Tibial nerve (tissue), 4 donors: ENCODE data around the gene EMD. TPM values are rescaled to one million over a fixed set of nuclear protein-coding genes. Genes with fewer than 3 reads are reported as not detected.
"Not testable (repeated sequence)": the region's sequence is repeated elsewhere in the genome, so short reads cannot be mapped to it uniquely, and the experiment has no call there.

Source experiments
- DNase-seq, 2 donors: peaks; one replicate each; pipeline ENCODE4 v3.0.0-alpha.2; 2019; ENCODE audit warnings: low spot score in 2 of 2
- H3K27ac ChIP-seq, 4 donors: fragments of 200-600 bp; sonication (generic) in 3 of 4; one replicate each; pipeline ENCODE4 v1.5.1; 2017 to 2019; ENCODE audit warnings: mild to moderate bottlenecking in 1 of 4
- H3K27me3 ChIP-seq, 2 donors: fragments of 200-600 bp; sonication (generic) in 1 of 2; one replicate each; pipeline versions ENCODE4 v1.5.1 to v1.6.0; 2017 to 2019
- H3K36me3 ChIP-seq, 3 donors: fragments of 200-600 bp; sonication (generic); one replicate each; pipeline ENCODE4 v1.5.1; 2018 to 2019
- H3K4me1 ChIP-seq, 4 donors: fragments of 200-600 bp; sonication (generic) in 3 of 4; one replicate each; pipeline ENCODE4 v1.5.1; 2017 to 2019
- H3K4me3 ChIP-seq, 4 donors: fragments of 200-600 bp; sonication (generic) in 3 of 4; one replicate each; pipeline ENCODE4 v1.5.1; 2017 to 2019; ENCODE audit warnings: mild to moderate bottlenecking in 1 of 4, moderate library complexity in 1 of 4
- H3K9me3 ChIP-seq, 4 donors: fragments of 200-600 bp; sonication (generic) in 3 of 4; one replicate each; pipeline ENCODE4 v1.5.1; 2017 to 2019
- CTCF ChIP-seq, 5 experiments: fragments of 200-600 bp in 3 of 5; fragments of 450-650 bp in 2 of 5; sonication (generic) in 3 of 5; IDR thresholded peaks; one replicate each; pipeline ENCODE4 v1.5.1; 2016 to 2019; ENCODE audit warnings: antibody characterized with exemption in 5 of 5, mild to moderate bottlenecking in 3 of 5, moderate library complexity in 2 of 5
- EP300 ChIP-seq, 2 donors: sonication (generic); formaldehyde crosslinking; IDR thresholded peaks; one replicate each; pipeline ENCODE4 v1.6.1; 2017; ENCODE audit warnings: antibody characterized with exemption in 2 of 2, mild to moderate bottlenecking in 1 of 2
- POLR2A ChIP-seq, 2 donors: fragments of 450-650 bp; IDR thresholded peaks; one replicate each; pipeline ENCODE4 v1.6.1; 2017; ENCODE audit warnings: antibody characterized with exemption in 2 of 2, mild to moderate bottlenecking in 2 of 2, moderate library complexity in 2 of 2
- WGBS, 2 donors: methylation state at CpG; one replicate each; pipeline ENCODE4 v1.1.5; 2018; 5-methylcytosine and 5-hydroxymethylcytosine counted together
- total RNA-seq, 4 donors: library from RNA; depleted of rRNA; stranded (reverse); fragments of >200 nt; gene quantifications; one replicate each; pipeline ENCODE4 v1.1.0, GENCODE V29; 2016

The EMD gene
- total RNA-seq, result 10 to 100 TPM; 38.0 to 72.6 (median 46.7) TPM

DNA sequence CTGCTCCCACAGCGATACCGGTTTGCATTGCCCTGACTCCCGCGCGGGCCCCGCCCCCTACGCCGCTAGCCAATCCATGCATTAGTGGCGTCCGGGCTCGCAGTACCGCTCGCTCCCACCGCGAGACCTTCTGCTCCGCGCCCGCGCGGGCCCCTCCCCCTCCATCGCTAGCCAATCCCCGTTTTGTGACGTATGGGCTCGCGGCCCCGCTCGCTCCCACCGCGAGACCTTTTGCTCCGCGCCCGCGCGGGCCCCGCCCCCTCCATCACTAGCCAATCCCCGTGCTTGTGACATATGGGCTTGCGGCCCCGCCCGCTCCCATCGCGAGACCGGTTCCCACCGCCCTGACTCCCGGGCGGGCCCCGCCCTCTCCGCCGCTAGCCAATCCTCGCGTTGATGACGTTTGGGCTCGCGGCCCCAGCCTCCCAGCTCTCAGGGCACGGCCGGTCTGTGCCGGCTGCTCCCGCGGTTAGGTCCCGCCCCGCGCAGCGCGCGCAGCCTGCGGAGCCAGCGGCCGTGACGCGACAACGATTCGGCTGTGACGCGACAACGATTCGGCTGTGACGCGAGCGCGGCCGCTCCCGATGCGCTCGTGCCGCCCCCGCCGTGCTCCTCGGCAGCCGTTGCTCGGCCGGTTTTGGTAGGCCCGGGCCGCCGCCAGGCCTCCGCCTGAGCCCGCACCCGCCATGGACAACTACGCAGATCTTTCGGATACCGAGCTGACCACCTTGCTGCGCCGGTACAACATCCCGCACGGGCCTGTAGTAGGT is at the start of gene EMD:
Gene EMD, plus strand, starts transcription at position 497 of the 770 bp plus-strand sequence. Its CDS starts 190 bp downstream, at position 687.
- TF ChIP-seq CTCF (IDR thresholded peaks at IDR 0.05) (peak in 2 of 5 experiments; percentile 26 to 27), EP300 (IDR thresholded peaks at IDR 0.05) (peak; percentile 79 to 92), POLR2A (IDR thresholded peaks at IDR 0.05) (peak; percentile 81 to 93)

GRCh38 chrX:154332561-154332960 is 46.5 kb upstream of the EMD start:
- H3K36me3 ChIP-seq, result no peaks in the 10 kb centered on the region
- H3K4me3 ChIP-seq, result no peak overlapping the region
- no peak for DNase-seq
- H3K9me3 ChIP-seq, result no peaks in the 10 kb centered on the region
- peaks cover 0 to 4% (median 0%) of the 10 kb centered on the region in 4 donors for H3K4me1 ChIP-seq
- no peak overlapping the region for H3K27ac ChIP-seq
- TF ChIP-seq CTCF (IDR thresholded peaks at IDR 0.05), result no peak
- TF ChIP-seq EP300 (IDR thresholded peaks at IDR 0.05), result no peak
- no peak for TF ChIP-seq POLR2A (IDR thresholded peaks at IDR 0.05)
- 90 to 93% methylated on average over 24 to 29 of the region's 29 CpGs for WGBS, 2 donors
- H3K27me3 ChIP-seq, result no peaks in the 10 kb centered on the region

More for the DNA sequence above, at the start of gene EMD:
- Histone ChIP-seq H3K36me3 (no peaks in the 10 kb centered on the region), H3K27me3 (no peaks in the 10 kb centered on the region), H3K4me1 (peaks cover 0 to 28% (median 0%) of the 10 kb centered on the region in 4 donors), H3K4me3 (peak within 1 kb of the TSS; percentile 64 to 86 (median 73)), H3K9me3 (no peaks in the 10 kb centered on the region), H3K27ac (peak within 1 kb of the TSS; percentile 98 to 100 (median 98))
- whole genome bisulfite sequencing, 2 donors, result 0 to 53% methylated on average over 9 to 103 of the region's 103 CpGs
- DNase-seq, result peak; percentile 92

- Histone ChIP-seq H3K27me3 (no peaks in the 10 kb centered on the region), H3K4me3 (no peak overlapping the region), H3K9me3 (no peaks in the 10 kb centered on the region), H3K27ac (no peak overlapping the region), H3K36me3 (no peaks in the 10 kb centered on the region), H3K4me1 (no peaks in the 10 kb centered on the region)
- TF ChIP-seq POLR2A (IDR thresholded peaks at IDR 0.05), result no peak
- 80 to 86% methylated on average over 1 to 9 of the region's 9 CpGs for WGBS, 2 donors
- DNase-seq, result no peak
These were observed 46.0 kb upstream of the EMD start for GRCh38 chrX:154333116-154333515.

GRCh38 chrX:154333837-154334271 is 45.2 kb upstream of the EMD start:
- DNase-seq, result no peak
- H3K4me1 ChIP-seq, result no peaks in the 10 kb centered on the region
- H3K4me3 ChIP-seq, result no peak overlapping the region
- no peaks in the 10 kb centered on the region for H3K36me3 ChIP-seq
- WGBS, 2 donors, result 70 to 82% methylated on average over 6 of the region's 6 CpGs
- no peak overlapping the region for H3K27ac ChIP-seq
- TF ChIP-seq POLR2A (IDR thresholded peaks at IDR 0.05), result no peak
- no peak for TF ChIP-seq CTCF (IDR thresholded peaks at IDR 0.05)
- TF ChIP-seq EP300 (IDR thresholded peaks at IDR 0.05), result no peak
- H3K27me3 ChIP-seq, result no peaks in the 10 kb centered on the region
- H3K9me3 ChIP-seq, result no peaks in the 10 kb centered on the region

GRCh38 chrX:154334496-154334895 is 44.6 kb upstream of the EMD start:
- Histone ChIP-seq H3K4me3 (no peak overlapping the region), H3K27me3 (no peaks in the 10 kb centered on the region), H3K4me1 (no peaks in the 10 kb centered on the region), H3K9me3 (no peaks in the 10 kb centered on the region), H3K36me3 (no peaks in the 10 kb centered on the region), H3K27ac (no peak overlapping the region)
- 40 to 53% methylated on average over 9 to 10 of the region's 10 CpGs for WGBS, 2 donors
- TF ChIP-seq EP300 (IDR thresholded peaks at IDR 0.05), result no peak
- TF ChIP-seq CTCF (IDR thresholded peaks at IDR 0.05), result no peak
- TF ChIP-seq POLR2A (IDR thresholded peaks at IDR 0.05), result no peak
- DNase-seq, result no peak

DNA sequence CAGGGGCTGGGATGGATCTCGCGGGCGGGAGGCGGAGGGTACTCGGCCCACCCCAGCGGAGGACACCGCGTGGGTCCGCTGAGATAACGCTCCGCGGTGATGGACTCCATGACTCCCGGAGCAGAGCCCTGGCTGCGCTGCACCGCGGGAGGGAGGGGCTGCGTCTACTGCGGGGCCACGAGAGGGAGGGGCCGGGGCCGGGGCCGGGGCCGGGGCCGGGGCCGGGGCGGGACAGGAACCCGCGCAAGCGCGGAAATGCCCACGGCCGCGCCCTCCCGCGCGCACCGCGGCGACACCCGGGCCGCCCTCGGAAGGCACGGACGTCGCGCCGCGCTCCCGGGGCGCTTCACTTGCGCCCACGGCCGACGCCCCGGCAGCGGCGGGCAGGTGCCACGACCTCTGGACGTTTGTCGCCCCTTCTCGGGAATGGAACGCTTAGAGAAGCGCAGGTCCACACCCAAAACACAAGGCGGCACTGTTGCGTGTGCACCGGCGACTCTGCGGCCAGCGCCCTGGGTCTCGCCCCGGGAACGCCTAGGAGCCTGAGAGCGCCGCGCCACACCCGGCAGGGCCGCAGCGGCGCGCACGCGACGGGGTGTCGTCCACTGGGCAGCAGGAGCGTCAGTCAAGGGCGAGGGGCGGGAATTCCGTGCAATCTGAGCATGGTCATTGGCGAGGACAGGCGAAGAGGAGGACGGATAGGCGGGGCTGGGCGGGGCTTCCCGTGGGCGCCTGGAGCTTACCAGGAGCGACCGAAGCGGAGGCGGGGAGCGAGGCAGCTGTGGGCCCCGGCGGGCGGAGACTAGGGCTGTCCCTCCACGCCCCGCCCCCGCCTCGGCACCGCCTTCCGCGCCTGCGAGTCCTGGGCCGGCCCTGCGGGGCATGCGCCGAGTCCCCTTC is 37.4 kb upstream of the EMD start:
- not testable (repeated sequence) for H3K27ac ChIP-seq, H3K9me3 ChIP-seq, DNase-seq, H3K4me1 ChIP-seq, H3K4me3 ChIP-seq, H3K27me3 ChIP-seq, H3K36me3 ChIP-seq
- WGBS, 2 donors, result no CpG with 5 or more reads among the region's 115 CpGs

DNA sequence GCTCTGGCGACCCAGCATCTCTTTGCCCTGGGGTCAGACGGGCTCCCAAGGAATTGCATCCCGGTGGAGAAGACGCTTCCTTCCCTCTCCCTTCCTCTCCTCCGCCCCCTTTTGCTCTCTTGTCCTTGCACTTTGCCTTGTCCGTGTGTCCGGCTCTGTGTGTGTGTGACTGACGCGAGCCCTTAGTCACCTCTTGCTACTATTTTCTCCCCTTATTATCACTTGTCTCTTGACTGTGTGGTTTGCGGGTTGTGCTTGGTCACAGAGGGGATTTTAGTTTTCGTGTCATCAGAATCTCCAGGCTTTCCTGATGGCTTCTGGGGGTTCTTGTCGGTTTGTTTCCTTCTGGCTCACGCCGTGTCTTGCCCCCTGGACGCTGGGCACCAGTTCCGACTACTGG is 36.0 kb upstream of the EMD start:
- WGBS, 2 donors, result no CpG with 5 or more reads among the region's 16 CpGs
- not testable (repeated sequence) for H3K27me3 ChIP-seq, H3K36me3 ChIP-seq, H3K4me3 ChIP-seq, DNase-seq, H3K9me3 ChIP-seq, H3K4me1 ChIP-seq, H3K27ac ChIP-seq

DNA sequence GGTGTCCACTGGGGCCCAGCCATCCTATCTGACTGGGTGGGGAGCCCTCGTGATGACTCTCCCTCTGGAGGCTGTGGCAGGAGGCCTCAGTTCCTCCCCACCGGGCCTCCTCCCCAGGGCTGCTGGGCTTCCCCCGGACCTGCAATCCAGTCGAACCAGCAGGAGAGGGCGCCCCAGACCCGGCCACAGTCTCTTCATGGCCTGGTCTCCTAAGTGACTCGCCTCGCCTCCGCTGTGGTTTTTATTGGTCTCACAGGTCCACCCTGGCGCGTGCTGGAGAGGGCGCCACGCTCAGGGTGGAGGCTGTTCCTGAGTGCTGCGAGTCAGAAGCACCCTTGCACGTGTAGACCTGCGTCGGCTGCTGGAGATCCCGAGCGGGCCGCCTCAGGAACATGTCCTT is 35.5 kb upstream of the EMD start:
- DNase-seq, H3K9me3 ChIP-seq, H3K36me3 ChIP-seq, H3K27ac ChIP-seq, H3K4me1 ChIP-seq, H3K27me3 ChIP-seq, H3K4me3 ChIP-seq: not testable (repeated sequence)
- WGBS, 2 donors, result no CpG with 5 or more reads among the region's 20 CpGs
